ENCODE results near the gene DPH3.
A peak's percentile ranks its signal among the peaks of the same experiment; 100 is the strongest.

Gene DPH3

DNA sequence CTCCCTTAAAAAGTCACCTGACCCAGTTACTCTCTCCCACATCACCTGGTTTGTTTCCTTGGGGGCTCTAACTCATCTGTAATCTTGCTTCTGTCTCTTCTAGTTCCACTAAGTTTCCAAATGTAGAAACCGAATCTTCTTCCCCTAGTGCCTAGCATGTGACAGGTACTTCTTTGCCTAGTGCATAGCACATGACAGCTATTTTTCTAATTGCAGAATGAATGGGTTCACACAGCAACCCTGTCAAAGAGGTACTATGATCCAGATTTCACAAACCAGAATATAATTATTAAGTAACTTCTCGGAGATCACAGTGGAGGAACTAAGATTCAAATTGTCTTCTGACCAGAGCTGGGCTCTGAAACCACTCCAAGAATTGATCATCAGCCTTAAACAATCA lies 7.4 kb downstream of the DPH3 start:
- DNase-seq (ENCODE audit: insufficient read length, low spot score) = no peak
- no peak for FAIRE-seq

DNA sequence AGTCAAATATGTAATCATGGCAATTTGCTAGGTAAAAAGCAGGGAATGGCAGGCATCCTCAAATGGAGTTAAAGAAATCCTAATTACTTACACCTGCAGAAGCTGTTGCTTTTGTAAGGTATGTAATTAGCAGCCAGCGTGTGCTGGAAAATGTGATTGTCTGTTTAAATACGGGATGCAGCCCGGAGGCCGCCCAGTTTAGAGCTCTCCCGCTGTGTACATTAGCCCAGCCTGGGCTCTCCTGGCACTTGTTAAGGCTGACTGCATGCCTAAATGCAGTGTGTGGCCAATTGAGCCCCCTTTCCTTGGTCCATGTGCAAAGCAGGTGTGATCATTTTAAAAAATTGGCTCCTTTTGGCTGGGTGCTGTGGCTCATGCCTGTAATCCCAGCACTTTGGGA lies 9.0 kb downstream of the DPH3 start:
- DNase-seq (ENCODE audit: insufficient read length, low spot score) (no peak), FAIRE-seq (no peak)

DNA sequence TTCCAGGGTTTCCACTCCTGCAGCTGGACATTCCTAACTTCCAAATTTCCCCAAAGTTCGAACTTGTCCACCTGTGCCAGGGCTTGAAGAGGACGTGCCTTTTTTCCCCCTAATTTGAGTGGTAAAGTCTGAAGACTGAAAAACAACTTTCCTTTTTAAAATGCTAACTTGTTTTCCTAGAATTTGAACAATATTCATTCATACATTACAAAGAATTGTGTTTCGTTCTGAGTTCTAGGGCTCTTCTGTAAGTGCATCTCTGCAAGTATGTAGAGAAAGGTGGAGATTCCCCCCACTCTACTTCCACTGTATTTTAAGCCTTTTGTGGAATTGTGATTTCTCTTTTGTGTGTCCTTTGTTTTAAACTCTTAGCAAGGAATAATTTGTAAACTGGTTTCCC lies 9.4 kb downstream of the DPH3 start:
- no peak for FAIRE-seq
- no peak for DNase-seq (ENCODE audit: insufficient read length, low spot score)

DNA sequence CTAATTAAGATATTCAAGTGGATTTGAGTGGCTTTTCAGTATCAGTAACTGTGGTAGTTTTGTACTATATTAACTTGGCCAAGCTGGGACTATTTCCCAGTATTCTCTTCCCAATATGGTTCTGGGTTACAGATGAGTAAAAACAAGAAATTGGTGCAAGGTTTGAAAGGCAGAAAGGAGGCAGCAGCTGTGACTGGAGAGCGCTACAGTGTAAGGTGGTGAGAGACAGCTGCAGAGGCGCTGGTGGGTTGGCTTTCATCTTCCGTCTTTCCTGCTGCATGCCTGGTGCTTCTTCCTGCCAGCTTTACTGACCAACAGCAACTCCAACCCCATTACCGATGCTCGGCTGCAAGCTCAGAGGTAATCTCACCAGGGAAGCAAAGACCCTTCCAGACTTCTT lies 9.8 kb downstream of the DPH3 start:
- no peak for DNase-seq (ENCODE audit: insufficient read length, low spot score)
- peak; percentile 26 for FAIRE-seq

DNA sequence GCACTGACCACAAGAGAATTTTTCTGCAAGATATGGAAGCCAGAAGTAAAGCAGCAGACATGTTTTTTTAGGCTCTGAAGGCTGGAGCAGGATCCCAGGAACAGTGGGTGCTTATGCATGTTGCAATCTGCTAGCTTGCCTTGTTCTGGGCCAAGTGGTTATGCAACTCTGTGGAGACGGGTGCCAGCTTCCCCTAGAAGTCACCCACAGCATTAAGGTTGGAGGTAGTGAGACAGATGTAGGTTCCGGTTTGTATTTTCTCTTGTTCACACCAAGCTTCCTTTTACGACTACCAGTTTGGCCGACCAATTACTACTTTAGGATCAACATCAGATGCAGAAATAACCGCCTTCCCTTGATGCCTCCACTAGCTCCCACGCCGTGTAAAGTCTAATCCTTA lies 11.1 kb downstream of the DPH3 start:
- FAIRE-seq = no peak

DNA sequence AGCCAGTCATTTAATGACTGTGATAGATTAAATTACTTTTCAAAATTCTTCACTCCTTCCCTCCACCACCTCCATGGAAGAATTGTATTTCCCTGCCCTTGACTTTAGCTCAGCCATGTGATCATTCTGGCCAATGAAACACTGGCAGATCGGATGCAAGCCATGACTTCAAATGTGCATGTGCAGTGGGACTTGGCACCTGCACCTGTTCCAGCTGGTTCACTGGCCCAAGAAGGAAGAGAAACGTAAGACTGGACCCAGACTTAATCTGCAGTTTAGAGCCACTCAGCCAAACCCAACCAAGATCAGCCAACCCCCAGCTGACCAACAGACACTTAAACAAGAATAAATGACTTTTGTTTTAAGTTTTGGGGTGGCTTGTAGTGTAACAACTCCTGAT lies 11.8 kb downstream of the DPH3 start:
- DNase-seq (ENCODE audit: insufficient read length, low spot score) (no peak), FAIRE-seq (no peak)

More for the DNA sequence above, 11.1 kb downstream of the DPH3 start:
- DNase-seq (ENCODE audit: insufficient read length, low spot score) = no peak

DNA sequence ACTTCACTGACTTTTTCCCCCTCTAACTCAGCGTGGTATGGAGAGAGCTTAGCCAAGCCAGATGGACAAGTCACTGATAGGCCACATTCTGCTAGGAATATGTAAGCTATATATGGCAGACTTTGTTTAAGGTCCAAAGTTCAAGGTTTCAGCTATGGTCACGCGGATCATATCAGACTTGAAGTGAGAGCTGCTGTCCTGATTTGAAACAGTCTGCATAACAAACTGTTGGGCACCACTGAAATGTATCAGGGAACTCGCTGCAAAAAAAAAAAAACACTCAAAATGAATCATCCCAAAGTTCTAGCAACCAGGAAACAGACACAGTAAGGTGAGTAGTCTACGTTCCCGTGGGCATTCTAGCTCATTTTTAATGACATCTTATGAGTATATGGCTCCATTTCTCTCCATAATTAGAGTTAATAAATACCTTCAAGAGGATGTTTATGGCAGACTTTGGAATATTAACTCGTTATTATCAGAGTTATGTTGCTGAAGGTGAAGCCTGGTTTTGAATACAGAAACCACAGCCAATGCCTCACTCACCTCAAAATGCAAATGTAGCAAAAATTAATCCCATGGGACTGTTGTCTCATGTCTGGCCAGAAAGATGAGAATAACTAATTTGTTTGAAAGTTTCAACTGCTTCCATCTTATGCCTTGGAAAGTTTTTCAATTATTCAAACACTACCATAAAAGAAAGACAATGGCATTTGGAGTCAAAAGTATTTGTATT lies 12.3 kb downstream of the DPH3 start:
- FAIRE-seq (peak; percentile 79), DNase-seq (ENCODE audit: insufficient read length, low spot score) (no peak)

DNA sequence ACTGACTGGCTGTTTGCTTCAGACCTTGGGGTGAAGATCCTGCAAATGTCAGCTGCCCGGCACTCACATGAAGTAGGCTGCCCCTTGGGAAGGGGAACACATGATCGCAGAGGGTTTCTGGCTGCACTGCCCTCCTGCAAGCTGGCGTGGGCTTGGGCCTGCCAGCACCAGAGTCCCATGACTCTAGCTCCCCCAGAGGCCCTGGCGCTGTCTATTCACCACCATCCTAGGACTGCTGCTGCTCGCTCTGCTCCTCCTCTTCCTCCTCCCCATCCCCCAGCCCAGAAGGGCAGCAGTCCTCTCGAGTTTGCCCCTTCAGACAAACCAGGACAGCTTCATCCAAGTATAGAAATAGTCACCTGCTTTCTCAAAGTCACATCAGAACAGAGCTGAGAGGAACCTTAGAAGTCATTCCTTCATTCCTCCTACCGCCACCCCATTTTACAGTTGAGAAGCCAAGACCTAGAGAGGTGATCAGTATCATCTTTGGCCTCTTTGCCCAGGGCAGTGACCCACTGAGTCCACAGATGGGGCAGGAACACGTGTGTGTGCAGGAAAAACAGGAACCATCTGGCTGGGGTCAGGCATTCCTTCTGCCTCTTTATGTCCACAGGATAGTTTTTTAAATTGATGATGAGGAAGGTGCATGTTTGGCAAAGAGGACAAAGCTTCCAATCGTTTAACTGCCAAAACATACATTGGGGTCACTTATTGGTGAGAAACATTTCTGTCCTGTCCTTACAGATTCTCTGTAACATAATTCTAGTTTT lies 13.2 kb downstream of the DPH3 start:
- DNase-seq (ENCODE audit: insufficient read length, low spot score) = no peak
- FAIRE-seq = no peak

DNA sequence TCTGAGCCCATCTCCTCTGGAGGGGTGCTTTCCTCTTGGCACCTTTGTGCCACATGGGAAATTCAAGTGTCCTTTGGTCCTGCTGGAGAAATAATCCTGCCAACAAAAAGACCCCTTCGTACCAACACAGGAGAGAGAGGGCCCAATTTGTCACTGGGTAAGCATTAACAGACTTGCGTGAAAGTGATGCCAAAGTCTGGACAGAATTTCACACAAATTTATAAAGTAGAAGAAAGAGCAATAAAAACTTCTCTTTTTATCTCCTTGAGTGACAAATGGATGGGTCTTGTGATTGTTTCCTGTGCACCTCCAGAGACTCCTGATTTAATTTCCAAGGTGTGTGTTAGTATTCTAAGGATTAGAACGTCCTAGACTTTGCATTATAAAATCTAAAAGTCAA lies 14.9 kb downstream of the DPH3 start:
- no peak for FAIRE-seq

DNA sequence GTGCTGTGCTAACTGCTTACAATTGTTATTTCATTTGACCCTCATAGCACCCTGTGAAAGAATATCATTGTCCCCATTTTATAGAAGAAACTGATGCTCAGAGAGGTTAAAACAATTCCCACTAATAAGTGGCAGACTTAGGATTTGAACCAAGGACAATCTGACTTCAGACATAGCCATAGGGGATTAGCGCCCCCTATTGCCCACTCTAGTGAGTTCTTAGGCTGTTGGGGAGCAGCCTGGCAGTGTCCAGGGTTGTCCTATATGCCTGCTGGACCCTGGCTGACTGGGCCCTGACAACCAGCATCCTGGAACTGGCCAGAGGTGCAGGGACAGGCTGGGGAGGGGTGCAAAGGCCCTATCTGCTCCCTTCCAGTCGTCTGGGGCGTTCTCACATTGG lies 15.4 kb downstream of the DPH3 start:
- no peak for FAIRE-seq
- DNase-seq (ENCODE audit: insufficient read length, low spot score) = no peak

More for the DNA sequence above, 14.9 kb downstream of the DPH3 start:
- no peak for DNase-seq (ENCODE audit: insufficient read length, low spot score)

DNA sequence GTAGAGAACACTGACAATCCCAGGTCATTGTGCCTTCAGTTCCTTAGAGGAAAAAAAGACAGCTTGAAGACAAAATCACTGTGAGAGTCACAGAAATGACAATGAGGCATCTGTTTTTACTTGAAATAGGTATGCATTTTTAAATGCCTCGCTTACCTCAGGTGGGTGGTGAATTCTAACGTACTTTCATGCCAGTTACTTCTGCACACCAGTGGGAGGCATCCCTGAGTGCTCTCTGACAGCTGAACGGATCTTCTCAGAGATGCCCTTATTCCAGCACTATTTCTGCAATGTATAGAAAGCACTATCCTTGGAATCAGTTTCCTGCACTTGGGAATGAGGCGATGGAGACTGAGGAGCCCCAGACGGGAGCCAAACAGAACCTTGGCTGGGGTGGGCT lies 16.2 kb downstream of the DPH3 start:
- no peak for DNase-seq (ENCODE audit: insufficient read length, low spot score)
- FAIRE-seq = no peak

DNA sequence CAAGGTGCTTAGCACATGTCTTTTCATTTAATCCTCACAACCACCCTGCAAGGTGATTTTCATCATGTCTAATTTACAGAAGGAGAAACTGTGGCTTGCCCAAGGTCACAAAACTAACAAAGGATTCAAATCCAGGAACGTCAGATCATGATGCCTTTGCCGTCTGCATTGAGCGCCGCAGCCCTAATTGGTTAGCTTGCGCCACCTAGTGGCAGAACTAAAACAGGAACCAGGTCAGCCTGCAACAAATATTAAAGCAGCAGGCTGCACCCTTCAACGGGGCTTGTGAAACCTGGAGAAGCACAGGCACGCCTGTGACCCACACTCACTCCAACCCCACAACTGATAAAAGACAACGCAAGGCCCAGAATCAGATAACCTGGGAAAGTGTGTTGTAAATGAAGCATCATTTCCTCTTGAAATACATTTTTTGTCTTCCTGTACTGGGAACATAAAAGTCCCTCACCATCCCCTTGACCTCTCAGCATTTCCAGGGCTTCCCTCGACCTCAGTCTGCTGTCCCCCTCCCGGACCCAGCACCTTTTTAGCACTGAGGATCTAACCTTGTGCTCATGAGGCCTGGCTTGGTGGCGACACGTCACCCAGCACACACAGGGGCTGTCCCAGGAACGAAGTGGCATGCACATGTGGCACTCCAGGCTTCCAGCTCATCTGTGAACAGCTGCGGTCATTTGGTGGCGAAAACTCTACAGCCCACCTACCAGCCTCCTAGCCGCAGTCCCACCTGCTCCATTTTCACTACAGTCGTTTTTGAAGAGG lies 17.3 kb downstream of the DPH3 start:
- peak; percentile 96 for FAIRE-seq
- DNase-seq (ENCODE audit: insufficient read length, low spot score) = peak; percentile 54

DNA sequence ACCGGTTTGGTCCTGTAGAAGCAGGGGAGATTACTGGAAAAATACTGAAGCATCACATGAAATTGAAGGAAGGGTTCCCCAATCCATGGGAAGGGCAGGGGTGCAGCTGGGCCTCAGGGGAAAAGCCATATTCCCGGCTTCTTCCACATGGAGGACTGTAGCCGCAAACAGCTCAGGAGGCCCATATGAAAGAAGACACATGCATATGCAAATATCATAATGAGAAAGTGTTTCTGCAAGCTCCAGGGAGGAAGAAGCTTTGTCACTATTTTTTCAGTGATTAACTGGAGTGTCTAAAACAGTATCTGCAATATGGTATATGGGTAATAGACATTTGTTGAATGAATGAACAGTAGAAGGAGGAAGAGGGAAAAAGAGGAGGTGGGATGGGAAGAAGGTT lies 19.1 kb downstream of the DPH3 start:
- DNase-seq (ENCODE audit: insufficient read length, low spot score) = no peak
- FAIRE-seq = no peak

DNA sequence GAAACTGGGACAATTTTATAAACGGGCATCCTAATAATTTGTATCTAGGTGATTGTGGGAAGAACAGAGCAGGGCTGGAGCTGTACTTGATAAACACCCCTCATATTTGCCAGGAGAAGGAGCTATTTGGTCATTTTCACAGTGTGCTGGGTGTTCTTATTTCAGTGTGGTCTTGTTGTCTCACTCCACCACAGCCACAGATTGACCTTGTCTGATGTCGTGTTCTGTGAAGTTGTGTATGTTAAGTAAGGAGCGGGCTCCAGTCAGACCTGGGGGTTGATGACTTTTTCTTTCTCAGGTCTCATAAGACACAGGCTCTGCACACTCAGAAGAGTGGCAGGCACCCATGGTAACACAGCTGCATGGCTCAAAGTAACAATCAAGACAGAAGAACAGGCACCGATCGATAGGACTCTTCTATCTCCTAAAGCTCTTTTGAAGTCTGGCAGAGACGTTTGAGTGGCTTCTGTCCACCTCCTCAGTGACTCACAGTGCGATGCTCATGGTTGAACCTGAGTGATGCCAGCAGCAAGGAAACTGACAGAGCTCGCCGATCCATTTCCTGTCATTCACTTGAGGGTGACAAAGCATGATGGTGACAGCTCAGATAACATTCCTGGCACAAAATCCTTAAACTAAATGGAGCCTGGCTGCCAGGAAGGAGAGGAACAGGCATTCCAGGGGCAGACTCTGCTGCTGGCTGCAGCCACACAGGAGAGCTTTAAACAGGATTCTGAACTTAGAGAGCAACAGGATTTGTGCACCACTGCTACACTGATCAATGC lies 20.8 kb downstream of the DPH3 start:
- FAIRE-seq (no peak), DNase-seq (ENCODE audit: insufficient read length, low spot score) (no peak)

DNA sequence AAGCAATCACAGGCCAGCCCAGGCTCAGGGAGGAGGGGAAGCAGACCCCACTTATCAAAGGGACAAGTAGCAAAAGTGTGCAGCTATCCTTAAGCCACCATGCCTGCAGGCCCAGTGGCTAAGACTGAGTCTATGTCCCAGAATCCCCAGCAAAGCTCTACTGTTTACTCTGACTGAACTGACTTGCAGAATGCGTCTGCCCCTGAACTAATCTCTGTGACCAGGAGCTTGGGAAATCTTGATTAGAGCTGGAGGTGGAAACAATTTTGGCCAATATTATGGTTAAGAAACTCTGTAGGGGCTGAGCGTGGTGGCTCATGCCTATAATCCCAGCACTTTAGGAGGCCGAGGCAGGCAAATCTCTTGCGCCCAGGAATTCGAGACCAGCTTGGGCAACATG lies 22.6 kb downstream of the DPH3 start:
- FAIRE-seq (no peak), DNase-seq (ENCODE audit: insufficient read length, low spot score) (no peak)

DNA sequence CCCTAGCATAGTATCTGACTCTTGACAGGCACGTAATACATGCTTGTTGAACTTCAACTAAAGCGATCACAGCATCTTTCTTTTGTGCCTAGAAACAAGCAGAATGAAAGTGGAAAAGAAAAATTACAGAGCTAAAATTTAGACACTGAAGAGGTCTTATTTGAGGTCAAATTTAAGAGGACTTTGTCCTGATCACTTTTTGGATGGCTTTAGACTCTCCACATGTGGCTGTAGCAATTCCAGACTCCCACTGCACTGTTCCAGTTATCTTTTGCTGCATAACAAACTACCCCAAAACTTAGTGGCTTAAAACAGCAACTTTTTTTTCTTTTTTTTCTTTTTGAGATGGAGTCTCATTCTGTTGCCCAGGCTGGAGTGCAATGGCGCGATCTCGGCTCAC lies 23.5 kb downstream of the DPH3 start:
- DNase-seq (ENCODE audit: insufficient read length, low spot score) (no peak), FAIRE-seq (no peak)

DNA sequence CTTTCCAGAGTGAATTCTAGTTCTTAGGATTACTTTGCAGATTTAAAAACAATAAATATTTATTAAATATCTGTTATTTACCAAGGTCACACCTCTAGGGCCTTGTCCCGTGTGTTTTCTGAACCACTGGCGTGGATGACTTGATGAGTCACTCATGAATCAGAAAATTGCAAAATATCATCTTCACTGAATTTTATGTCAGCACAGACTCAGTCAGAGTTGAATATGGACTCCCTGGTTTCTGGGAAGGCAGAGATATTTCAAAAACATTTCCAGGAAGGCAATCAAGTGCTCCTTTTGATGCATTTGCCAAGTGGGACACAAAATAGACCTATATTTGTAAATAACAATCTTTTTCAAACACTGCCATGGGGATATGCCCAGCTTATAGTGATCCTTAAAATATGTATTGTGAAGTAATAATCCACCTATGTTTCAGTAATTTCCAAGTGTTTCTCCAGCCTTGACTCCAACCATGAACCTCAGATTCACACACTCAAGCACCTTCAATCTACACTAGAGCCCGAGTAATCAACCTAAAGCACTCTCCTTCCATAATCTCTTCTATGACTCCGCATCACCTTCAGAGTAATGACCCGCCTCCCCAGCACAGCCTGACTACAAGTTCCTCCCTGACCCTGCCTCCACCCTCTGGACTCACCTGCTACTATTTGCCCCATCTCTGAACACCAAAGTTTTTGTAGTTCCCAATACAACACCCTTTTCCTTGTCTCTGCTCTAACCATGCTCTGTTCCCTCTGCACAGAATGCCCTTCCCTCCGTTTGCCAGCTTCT lies 24.3 kb downstream of the DPH3 start:
- FAIRE-seq = no peak
- DNase-seq (ENCODE audit: insufficient read length, low spot score) = no peak

DNA sequence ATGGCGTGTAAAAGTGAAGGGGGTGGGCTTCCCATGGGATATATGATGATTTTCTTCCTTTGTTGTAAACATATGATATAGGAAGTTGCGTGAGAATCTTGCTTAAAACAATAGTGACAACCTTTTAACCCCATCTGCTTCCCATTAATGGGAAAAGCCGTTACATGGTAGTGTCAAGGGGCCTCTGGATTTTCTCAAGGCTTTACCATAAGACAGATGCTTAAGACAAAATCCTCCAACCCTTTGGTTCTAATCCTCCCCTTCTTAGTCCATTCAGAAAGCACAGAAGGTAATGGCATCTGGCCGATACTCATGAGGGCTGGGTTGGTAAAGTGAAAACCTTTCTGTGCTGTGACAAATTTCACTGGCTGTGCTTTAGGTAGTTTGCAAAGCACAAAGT lies 25.0 kb downstream of the DPH3 start:
- FAIRE-seq (no peak), DNase-seq (ENCODE audit: insufficient read length, low spot score) (no peak)

DNA sequence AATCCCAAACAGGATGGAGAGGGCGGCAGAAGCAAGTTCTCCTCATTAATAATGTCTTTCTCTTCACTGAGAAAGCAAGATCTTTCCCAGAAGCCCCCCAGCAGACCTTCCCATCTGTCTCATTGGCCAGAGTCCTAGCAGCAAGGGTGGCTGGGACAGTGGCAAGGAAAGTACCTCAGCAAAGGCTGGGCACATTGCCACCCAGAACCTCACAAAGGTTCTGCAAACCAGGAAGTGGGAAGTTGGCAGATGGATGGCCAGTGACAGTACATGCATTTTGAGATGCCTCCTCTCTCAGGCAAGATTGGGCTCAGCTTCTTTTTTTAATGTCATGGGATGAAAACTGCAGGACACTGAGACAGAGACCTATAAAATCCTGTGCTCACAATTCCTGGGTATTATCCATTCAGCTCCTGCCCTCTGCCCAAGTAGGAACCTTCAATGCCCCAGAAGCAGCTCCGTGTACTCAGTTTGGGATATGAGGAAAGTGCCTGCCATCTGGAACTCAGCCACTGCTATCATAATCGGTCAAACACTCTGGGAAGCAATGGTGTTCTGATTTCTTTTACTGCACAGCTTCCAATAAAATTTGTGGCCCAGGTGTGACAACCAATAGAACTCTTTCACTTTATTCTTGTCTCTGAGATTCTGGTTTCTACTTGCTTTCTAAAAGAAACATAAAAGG lies 25.5 kb downstream of the DPH3 start:
- no peak for FAIRE-seq
- DNase-seq (ENCODE audit: insufficient read length, low spot score) = no peak

All from GM19239 (cell line).